ENCODE data around the gene BICRA. TPM values are rescaled to one million over a fixed set of nuclear protein-coding genes. Genes with fewer than 3 reads are reported as not detected.

The BICRA gene
- total and polyA plus RNA-seq, 2 of the 8 experiments (the other 6 are each of a cell fraction or from before 2014, with no cell fraction given): 1.5 to 29.2 TPM

DNA sequence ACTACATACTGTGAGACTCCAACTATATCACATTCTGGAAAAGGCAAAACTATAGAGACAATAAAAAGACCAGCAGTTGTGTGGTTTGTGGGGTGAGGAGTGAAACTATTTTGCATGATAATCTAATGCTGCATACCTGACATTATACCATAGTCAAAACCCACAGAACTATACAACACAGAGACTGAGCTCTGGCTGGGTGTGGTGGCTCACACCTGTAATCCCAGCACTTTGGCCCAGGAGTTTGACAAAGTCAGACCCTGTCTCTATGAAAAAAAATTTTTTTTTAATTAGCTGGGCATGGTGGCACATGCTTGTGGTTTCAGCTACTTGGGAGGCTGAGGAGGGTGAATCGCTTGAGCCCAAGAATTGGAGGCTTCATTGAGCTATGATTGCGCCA, 47.9 kb upstream of the BICRA start (continued):
- TF ChIP-seq CHD7 (IDR thresholded peaks at IDR 0.05; ENCODE audit: insufficient replicate concordance, low read length) (no peak), RNF2 (IDR thresholded peaks at IDR 0.05; ENCODE audit: borderline replicate concordance, low read depth, low read length, missing control alignments, poor library complexity, severe bottlenecking) (no peak), SP2 (IDR thresholded peaks at IDR 0.05; ENCODE audit: low read length) (no peak), BRCA1 (IDR thresholded peaks at IDR 0.05; ENCODE audit: low read depth, low read length) (no peak), POLR2A (IDR thresholded peaks at IDR 0.05; ENCODE audit: control extremely low read depth in 1 of 2, low read depth in 2 of 2, low read length in 2 of 2) (no peak), E2F6 (IDR thresholded peaks at IDR 0.05) (no peak), HDAC6 (IDR thresholded peaks at IDR 0.05; ENCODE audit: low read depth, low read length) (no peak)

All from H1 (cell line).